GM19328 (cell line): ENCODE results near the gene ROBO1.

ENCODE experiments used
- ATAC-seq: cut with Tn5 transposase; IDR thresholded peaks from one replicate; pipeline ENCODE4 v1.9.1; 2021; ENCODE audit warnings: mild to moderate bottlenecking, moderate library complexity; ENCODE audit not compliant: unreplicated experiment

Gene ROBO1

DNA sequence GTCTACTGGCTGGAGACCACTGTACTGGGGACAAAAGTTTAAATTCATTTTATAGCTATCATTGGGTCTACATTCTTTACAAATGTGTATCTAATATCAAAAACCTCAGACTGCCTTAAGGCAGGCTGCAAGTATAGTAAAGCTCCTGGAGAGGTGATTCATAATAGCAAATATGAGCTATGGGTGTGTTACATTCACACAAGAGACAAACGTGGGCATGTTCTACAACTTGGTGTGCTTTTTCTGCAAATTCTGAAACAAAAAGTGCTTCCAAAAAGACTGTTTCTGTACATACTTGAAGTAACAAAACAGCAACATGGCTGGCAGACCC, 1101.4 kb downstream of the ROBO1 start:
- ATAC-seq, result no peak

- ATAC-seq, result no peak
Measured at GRCh38 chr3:78665776-78666469, 1101.9 kb downstream of the ROBO1 start.

- ATAC-seq, result no peak
Measured at GRCh38 chr3:78665101-78665500, 1102.7 kb downstream of the ROBO1 start.

DNA sequence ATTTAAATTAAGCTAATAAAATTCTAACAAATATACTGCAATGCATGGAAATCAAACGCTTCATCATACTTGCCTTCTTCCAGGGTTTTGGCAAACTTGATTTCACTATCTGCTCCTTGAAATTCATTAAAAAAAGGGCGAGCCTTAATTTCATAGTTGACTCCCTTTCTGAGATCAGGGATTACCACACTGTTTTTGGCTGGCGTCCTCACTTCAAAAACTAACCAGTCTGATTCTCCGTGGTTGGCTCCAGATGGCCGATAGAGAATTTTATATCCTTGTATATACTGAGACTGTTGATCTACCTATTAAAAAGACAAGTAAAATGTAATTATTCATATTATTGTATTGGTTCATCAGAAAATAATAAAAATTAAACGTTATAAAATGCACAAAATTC, 1106.8 kb downstream of the ROBO1 start:
- ATAC-seq, result no peak

DNA sequence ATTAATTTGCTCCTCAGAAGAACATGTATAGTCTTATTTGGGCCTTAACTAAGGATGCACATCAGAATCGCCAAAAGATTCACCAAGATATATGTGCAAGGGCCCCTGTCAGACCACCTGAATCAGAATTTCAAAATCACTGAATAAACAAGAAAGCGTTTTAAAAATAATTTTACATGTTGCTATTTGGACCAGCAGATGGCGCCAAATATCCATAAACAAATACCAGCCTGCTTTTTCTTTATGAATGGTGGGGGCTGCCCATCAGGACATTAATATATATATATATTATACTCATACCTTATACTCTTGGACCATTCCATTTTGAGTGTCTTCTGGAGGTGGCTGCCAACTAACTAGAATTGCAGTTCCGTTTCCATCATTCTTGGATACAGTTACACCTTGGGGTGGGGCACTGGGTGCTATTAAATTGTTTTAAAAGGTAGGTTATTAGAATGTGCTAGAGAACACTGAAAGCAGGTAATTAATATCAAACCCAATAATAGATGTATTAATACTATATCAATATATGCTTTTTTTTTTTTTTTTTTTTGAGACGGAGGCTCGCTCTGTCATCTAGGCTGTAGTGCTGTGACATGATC, 1108.3 kb downstream of the ROBO1 start:
- ATAC-seq, result no peak

DNA sequence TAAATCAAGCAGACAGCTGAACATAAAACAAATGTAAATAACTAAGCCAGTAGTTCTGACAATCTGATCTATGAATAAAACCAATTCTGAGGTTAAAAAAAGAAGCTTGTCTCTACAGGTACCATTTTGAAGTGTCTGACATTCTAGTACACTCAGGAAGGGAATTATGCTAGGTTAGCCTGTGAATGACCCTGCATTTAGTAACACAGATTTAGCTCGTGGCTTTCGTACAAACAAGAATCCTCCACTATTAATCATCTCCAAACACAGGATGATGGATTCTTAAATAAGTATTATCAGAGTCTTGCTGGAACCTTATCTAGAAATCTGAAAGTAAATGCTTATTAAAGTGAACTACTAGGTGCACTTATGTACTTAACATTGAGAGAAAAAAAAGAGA, 1120.1 kb downstream of the ROBO1 start:
- no peak for ATAC-seq

GRCh38 chr3:78645628-78646310, 1122.0 kb downstream of the ROBO1 start:
- ATAC-seq, result peak; percentile 87

GRCh38 chr3:78644847-78645246, 1123.0 kb downstream of the ROBO1 start:
- ATAC-seq, result no peak

GRCh38 chr3:78642226-78643035, 1125.4 kb downstream of the ROBO1 start:
- no peak for ATAC-seq

- no peak for ATAC-seq
Measured at GRCh38 chr3:78641703-78642102, 1126.1 kb downstream of the ROBO1 start.

- no peak for ATAC-seq
Measured at GRCh38 chr3:78634316-78634715, 1133.5 kb downstream of the ROBO1 start.

GRCh38 chr3:78633626-78634025, 1134.2 kb downstream of the ROBO1 start:
- no peak for ATAC-seq

- no peak for ATAC-seq
Measured at GRCh38 chr3:78632925-78633553, 1134.8 kb downstream of the ROBO1 start.

GRCh38 chr3:78629544-78629943, 1138.3 kb downstream of the ROBO1 start:
- ATAC-seq, result no peak

- no peak for ATAC-seq
Measured at GRCh38 chr3:78621061-78621716, 1146.6 kb downstream of the ROBO1 start.

GRCh38 chr3:78614486-78614885, 1153.3 kb downstream of the ROBO1 start:
- ATAC-seq, result no peak

- no peak for ATAC-seq
Measured at GRCh38 chr3:78613421-78613879, 1154.3 kb downstream of the ROBO1 start.

DNA sequence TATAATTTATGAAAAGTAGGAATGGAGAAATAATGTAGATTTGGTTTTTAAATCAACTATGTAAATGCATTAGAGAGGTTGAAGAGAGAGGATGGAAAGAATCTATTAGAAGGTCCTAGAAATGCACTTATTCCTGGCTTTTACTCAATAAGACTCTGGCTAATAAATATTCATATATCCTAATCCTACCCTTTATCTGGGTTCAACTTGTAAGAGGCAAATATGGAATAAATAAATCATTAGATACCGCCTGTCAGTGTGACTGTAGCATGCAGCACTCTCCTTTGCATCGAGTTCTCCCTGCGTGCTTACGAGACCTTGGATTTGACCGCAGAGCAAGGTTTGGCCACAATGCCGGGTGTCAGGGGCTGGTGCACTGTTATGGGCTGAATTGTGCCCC, 1156.5 kb downstream of the ROBO1 start:
- no peak for ATAC-seq

GRCh38 chr3:78610462-78611125, 1157.2 kb downstream of the ROBO1 start:
- ATAC-seq, result no peak

GRCh38 chr3:78606756-78607155, 1161.0 kb downstream of the ROBO1 start:
- ATAC-seq, result no peak
